ENCODE data around the gene SLC25A51.

GRCh38 chr9:37889536-37889935 is 14.4 kb downstream of the SLC25A51 start:
- TF ChIP-seq POLR2A (IDR thresholded peaks at IDR 0.05), result no peak
- TF ChIP-seq, protein P1, sequence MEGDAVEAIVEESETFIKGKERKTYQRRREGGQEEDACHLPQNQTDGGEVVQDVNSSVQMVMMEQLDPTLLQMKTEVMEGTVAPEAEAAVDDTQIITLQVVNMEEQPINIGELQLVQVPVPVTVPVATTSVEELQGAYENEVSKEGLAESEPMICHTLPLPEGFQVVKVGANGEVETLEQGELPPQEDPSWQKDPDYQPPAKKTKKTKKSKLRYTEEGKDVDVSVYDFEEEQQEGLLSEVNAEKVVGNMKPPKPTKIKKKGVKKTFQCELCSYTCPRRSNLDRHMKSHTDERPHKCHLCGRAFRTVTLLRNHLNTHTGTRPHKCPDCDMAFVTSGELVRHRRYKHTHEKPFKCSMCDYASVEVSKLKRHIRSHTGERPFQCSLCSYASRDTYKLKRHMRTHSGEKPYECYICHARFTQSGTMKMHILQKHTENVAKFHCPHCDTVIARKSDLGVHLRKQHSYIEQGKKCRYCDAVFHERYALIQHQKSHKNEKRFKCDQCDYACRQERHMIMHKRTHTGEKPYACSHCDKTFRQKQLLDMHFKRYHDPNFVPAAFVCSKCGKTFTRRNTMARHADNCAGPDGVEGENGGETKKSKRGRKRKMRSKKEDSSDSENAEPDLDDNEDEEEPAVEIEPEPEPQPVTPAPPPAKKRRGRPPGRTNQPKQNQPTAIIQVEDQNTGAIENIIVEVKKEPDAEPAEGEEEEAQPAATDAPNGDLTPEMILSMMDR (IDR thresholded peaks at IDR 0.05), result no peak

Measured in heart left ventricle (tissue), 13 donors.